MM.1S (cell line): Measurements from ENCODE around the gene ARCN1.

Experiments used
- CTCF ChIP-seq: fragments of 300-600 bp; sonication (generic); IDR thresholded peaks from 2 replicates; pipeline ENCODE4 v1.5.1; 2016; ENCODE audit warnings: antibody characterized with exemption, low read length, mixed read lengths
- EZH2 ChIP-seq: fragments of 300-600 bp; sonication (generic); optimal IDR thresholded peaks from 2 replicates; pipeline ENCODE3; 2017; ENCODE audit warnings: low read depth, mild to moderate bottlenecking, antibody characterized with exemption, low read length, mixed read lengths
- EZH2phosphoT487 ChIP-seq: fragments of 300-600 bp; sonication (generic); IDR thresholded peaks from 2 replicates; pipeline ENCODE4 v1.6.1; 2018; ENCODE audit warnings: antibody characterized with exemption, low read length

- TF ChIP-seq EZH2 (no peak), CTCF (no peak), EZH2phosphoT487 (no peak)
These were observed 45.5 kb upstream of the ARCN1 start for GRCh38 chr11:118526688-118527087.
